WERI-Rb-1 (cell line): Measurements from ENCODE around the gene IL6R.

ENCODE experiments used
- DNase-seq: peaks from one replicate; pipeline ENCODE4 v3.0.0-alpha.2; 2020
- H3K27ac ChIP-seq: fragments of 250-450 bp; sonication (Bioruptor Pico); 2 replicates; pipeline ENCODE4 v1.5.1; 2020; ENCODE audit warnings: mild to moderate bottlenecking, moderate library complexity
- H3K27me3 ChIP-seq: fragments of 250-450 bp; sonication (Bioruptor Pico); 2 replicates; pipeline ENCODE4 v1.5.1; 2021; ENCODE audit warnings: mild to moderate bottlenecking, low read depth, moderate library complexity; ENCODE audit not compliant: insufficient read depth, severe bottlenecking
- H3K36me3 ChIP-seq: fragments of 250-450 bp; sonication (Bioruptor Pico); 2 replicates; pipeline ENCODE4 v1.5.1; 2020; ENCODE audit warnings: mild to moderate bottlenecking, moderate library complexity
- H3K4me3 ChIP-seq: 2 replicates; pipeline ENCODE4 v1.5.1; 2011; ENCODE audit warnings: low read depth, mild to moderate bottlenecking, control low read depth, low read length
- H3K9me3 ChIP-seq: fragments of 250-450 bp; sonication (Bioruptor Pico); 2 replicates; pipeline ENCODE4 v1.5.1; 2021; ENCODE audit warnings: mild to moderate bottlenecking, moderate library complexity; ENCODE audit not compliant: severe bottlenecking
- CTCF ChIP-seq: IDR thresholded peaks from 2 replicates; pipeline ENCODE4 v1.5.1; 2011; ENCODE audit warnings: low read depth, mild to moderate bottlenecking, control low read depth, inconsistent platforms, low read length

IL6R gene

GRCh38 chr1:154448331-154448811, 43.2 kb downstream of the IL6R start:
- Histone ChIP-seq H3K4me3 (no peak overlapping the region), H3K27ac (no peak overlapping the region), H3K9me3 (peaks cover 8% of the 10 kb centered on the region), H3K36me3 (no peaks in the 10 kb centered on the region), H3K27me3 (peaks cover 91% of the 10 kb centered on the region)
- DNase-seq, result peak; percentile 87
- no peak for TF ChIP-seq CTCF

GRCh38 chr1:154453161-154453560, 48.0 kb downstream of the IL6R start:
- no peak overlapping the region for H3K27ac ChIP-seq
- no peaks in the 10 kb centered on the region for H3K36me3 ChIP-seq

GRCh38 chr1:154453574-154454352, 48.6 kb downstream of the IL6R start:
- H3K36me3 ChIP-seq, result no peaks in the 10 kb centered on the region
- TF ChIP-seq CTCF, result no peak
- peaks cover 28% of the 10 kb centered on the region for H3K9me3 ChIP-seq
- H3K27ac ChIP-seq, result no peak overlapping the region
- no peak overlapping the region for H3K4me3 ChIP-seq
- no peak for DNase-seq
- H3K27me3 ChIP-seq, result peaks cover 98% of the 10 kb centered on the region

More at GRCh38 chr1:154453161-154453560, 48.0 kb downstream of the IL6R start:
- Histone ChIP-seq H3K9me3 (peaks cover 22% of the 10 kb centered on the region), H3K27me3 (peaks cover 92% of the 10 kb centered on the region), H3K4me3 (no peak overlapping the region)
- TF ChIP-seq CTCF, result no peak
- DNase-seq, result no peak

- H3K27me3 ChIP-seq, result peaks cover 99% of the 10 kb centered on the region
- H3K4me3 ChIP-seq, result no peak overlapping the region
- TF ChIP-seq CTCF, result no peak
- no peak overlapping the region for H3K27ac ChIP-seq
- peaks cover 28% of the 10 kb centered on the region for H3K9me3 ChIP-seq
- no peak for DNase-seq
- no peaks in the 10 kb centered on the region for H3K36me3 ChIP-seq
These were observed 49.4 kb downstream of the IL6R start for GRCh38 chr1:154454386-154455120.

GRCh38 chr1:154456631-154457030, 51.5 kb downstream of the IL6R start:
- H3K36me3 ChIP-seq, result no peaks in the 10 kb centered on the region
- peaks cover 99% of the 10 kb centered on the region for H3K27me3 ChIP-seq
- no peak overlapping the region for H3K4me3 ChIP-seq
- no peak for DNase-seq
- H3K9me3 ChIP-seq, result peaks cover 25% of the 10 kb centered on the region
- H3K27ac ChIP-seq, result no peak overlapping the region
- no peak for TF ChIP-seq CTCF
